MM.1S (cell line): ENCODE results near the gene QPCTL.

Experiments used
- EZH2 ChIP-seq: fragments of 300-600 bp; sonication (generic); optimal IDR thresholded peaks from 2 replicates; pipeline ENCODE3; 2017; ENCODE audit warnings: low read depth, mild to moderate bottlenecking, antibody characterized with exemption, low read length, mixed read lengths
- EZH2phosphoT487 ChIP-seq: fragments of 300-600 bp; sonication (generic); IDR thresholded peaks from 2 replicates; pipeline ENCODE4 v1.6.1; 2018; ENCODE audit warnings: antibody characterized with exemption, low read length
- TF ChIP-seq, protein P1 (sequence below): fragments of 300-600 bp; sonication (generic); IDR thresholded peaks from 2 replicates; pipeline ENCODE4 v1.5.1; 2016; ENCODE audit warnings: antibody characterized with exemption, low read length, mixed read lengths

DNA sequence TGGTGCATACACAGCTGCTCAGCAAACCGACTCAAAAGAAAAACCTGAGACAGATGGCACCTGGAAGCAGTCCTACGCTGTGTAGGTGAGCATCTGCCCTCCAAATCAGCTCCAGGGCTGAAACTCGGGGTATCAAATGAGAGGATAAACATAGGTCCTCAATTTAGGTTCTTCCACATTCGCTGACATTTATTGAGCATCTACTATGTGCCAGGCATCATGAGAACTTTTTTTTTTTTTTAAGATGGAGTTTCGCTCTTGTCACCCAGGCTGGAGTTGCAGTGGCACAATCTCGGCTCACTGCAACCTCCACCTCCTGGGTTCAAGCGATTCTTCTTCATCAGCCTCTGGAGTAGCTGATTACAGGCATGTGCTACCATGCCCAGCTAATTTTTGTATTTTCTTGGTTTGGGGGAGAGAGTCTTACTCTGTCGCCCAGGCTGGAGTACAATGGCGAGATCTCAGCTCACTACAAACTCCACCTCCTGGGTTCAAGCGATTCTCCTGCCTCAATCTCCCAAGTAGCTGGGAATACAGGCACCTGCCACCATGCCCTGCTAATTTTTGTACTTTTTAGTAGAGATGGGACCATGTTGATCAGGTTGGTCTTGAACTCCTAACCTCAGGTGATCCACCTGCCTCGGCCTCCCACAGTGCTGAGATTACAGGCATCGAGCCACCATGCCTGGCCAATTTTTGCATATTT is 13.4 kb downstream of the QPCTL start:
- TF ChIP-seq EZH2 (no peak), EZH2phosphoT487 (no peak)
- TF ChIP-seq, protein P1, sequence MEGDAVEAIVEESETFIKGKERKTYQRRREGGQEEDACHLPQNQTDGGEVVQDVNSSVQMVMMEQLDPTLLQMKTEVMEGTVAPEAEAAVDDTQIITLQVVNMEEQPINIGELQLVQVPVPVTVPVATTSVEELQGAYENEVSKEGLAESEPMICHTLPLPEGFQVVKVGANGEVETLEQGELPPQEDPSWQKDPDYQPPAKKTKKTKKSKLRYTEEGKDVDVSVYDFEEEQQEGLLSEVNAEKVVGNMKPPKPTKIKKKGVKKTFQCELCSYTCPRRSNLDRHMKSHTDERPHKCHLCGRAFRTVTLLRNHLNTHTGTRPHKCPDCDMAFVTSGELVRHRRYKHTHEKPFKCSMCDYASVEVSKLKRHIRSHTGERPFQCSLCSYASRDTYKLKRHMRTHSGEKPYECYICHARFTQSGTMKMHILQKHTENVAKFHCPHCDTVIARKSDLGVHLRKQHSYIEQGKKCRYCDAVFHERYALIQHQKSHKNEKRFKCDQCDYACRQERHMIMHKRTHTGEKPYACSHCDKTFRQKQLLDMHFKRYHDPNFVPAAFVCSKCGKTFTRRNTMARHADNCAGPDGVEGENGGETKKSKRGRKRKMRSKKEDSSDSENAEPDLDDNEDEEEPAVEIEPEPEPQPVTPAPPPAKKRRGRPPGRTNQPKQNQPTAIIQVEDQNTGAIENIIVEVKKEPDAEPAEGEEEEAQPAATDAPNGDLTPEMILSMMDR = no peak
